ELF-1 (cell line): ENCODE measurements around the gene FYN.
"Not testable (repeated sequence)": the region's sequence is repeated elsewhere in the genome, so short reads cannot be mapped to it uniquely, and the experiment has no call there.

Source experiments
- DNase-seq: peaks from one replicate; pipeline ENCODE4 v3.0.0-alpha.2; 2016; ENCODE audit warnings: low read depth, low spot score

The FYN gene

GRCh38 chr6:111791415-111791814 lies 81.8 kb downstream of the FYN start:
- DNase-seq = no peak

DNA sequence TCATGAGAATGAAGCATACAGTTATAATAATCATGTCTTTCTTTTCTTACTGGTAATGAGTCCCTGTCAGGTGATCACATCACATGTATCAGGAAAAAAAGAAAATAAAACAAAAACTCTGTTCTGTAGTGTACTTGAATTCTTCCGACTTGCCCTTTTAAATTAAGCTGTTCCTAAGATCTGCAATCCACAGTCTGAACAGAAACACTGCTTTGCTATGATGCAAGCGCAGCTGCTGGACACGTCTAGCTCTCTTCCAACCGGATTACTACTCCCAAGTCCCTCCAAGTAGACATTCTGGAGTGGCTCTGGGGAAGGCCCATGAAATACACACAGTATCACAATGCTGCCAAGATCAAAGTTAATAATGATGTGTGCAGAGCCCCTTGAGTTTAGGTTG lies 83.7 kb downstream of the FYN start:
- no peak for DNase-seq

- DNase-seq = no peak
These were observed 84.6 kb downstream of the FYN start for GRCh38 chr6:111788379-111789276.

DNA sequence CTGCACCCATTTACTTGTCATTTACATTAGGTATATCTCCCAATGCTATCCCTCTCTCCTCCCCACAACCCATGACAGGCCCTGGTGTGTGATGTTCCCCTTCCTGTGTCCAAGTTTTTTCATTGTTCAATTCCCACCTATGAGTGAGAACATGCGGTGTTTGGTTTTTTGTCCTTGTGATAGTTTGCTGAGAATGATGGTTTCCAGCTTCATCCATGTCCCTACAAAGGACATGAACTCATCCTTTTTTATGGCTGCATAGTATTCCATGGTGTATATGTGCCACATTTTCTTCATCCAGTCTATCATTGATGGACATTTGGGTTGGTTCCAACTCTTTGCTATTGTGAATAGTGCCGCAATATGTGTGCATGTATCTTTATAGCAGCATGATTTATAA lies 87.1 kb downstream of the FYN start:
- not testable (repeated sequence) for DNase-seq

GRCh38 chr6:111784433-111784832 lies 88.8 kb downstream of the FYN start:
- DNase-seq = no peak

GRCh38 chr6:111782887-111783466 lies 90.3 kb downstream of the FYN start:
- no peak for DNase-seq

- peak; percentile 22 for DNase-seq
These were observed 91.0 kb downstream of the FYN start for GRCh38 chr6:111782192-111782809.

DNA sequence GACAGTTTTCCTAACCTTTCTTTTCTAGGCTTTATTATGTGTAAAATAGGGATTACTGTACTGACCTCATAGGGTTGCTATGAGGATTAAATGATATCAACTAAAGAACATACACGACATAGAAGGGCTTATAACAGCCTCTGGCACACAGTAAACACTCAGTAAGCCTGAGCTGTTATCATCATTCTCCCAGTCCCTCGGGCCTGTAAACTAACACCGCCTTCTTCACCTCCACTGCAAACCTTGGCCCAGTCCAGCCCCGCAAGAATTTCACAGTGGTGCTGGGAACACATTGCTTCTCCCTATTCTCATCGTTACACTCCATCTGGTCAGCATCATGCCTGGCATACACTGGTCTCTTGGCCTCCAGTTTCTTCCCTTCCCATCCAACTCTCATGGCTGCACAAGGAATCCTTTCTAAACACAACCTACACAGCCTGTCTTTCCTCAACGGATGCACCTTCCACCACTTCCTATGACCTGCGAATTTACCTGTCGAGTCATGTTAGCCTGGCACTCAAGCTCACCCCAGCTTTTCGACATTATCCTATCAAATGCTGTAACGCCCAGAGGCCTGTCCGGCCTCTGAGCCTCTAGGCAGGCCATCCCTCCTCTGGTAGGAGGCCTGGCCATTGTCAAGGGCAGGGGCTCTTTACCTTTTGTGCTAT lies 92.1 kb downstream of the FYN start:
- DNase-seq = peak; percentile 76

- no peak for DNase-seq
These were observed 92.9 kb downstream of the FYN start for GRCh38 chr6:111780393-111780792.

- DNase-seq = no peak
These were observed 93.6 kb downstream of the FYN start for GRCh38 chr6:111779660-111780059.

DNA sequence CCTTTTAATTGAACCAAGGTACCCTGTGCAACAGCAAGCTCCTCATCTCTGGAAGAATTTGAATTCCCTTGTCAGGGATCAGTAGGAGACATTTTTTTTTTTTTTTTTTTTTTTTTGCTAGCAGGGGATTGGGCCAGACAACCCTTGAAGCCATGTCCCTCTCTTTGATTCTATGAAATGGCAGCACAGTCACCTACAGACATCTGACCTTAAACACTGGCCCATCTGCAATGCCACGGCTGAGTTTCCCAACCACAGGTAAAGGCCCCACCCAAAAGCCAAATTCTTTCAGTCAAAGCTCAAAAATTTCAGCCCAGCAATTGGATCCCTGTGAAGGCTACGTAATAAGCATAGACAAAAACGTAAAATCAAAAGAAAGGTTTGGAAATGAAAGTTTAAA lies 94.2 kb downstream of the FYN start:
- no peak for DNase-seq

GRCh38 chr6:111777357-111777756 lies 95.9 kb downstream of the FYN start:
- no peak for DNase-seq

- DNase-seq = no peak
These were observed 96.7 kb downstream of the FYN start for GRCh38 chr6:111776236-111777221.

DNA sequence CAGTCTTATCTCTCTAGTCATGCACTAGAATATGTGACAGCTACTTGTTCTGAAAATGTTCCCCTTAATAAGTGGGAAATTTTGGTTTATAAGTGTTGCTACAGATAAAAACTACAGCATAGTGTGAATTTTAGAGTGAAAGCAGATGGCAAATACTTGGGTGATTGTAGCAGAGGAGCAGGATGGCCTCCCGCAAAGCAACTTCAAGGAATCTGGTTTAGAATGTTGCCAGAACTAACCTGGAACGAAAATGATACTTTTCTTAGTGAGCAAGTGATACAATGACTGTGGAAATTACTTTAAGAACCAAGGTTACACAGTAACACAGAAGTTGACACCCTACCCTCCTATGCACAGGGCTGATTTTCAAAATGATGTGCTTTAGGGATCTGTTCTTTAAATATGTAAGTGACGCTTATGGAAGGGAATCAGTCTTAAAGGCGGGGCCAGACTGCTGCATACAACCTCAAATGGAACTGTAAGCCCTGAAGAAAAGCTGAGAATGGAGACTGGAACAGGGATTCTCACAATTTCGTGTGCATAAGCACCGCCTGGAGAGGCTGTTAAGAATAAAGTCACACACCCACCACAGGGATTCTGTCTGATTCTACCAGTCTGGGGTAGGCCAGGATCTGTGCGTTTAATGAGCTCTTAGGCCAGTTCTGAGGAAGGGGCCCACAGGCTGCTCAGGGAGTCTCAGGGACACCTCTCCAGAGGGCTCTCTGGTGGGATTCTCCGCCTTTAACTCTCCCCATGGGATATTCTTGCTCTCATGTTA lies 97.9 kb downstream of the FYN start:
- no peak for DNase-seq

DNA sequence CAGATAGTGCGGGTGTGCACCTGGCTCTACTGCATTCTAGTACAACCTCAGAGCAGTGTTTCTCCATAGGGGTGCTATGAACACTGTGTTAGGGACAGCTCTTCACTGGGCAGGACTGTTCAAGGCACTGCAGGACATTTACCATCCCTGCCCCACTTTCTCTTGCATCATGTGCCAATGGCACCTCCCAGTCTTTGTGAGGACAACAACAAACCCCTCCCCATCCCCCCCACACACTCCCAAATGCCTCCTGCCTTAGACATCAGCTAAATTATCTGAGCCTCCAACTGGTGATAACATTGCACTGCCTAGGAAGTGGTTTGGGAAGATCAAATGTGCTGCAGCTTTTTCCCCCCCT lies 98.9 kb downstream of the FYN start:
- no peak for DNase-seq

GRCh38 chr6:111773501-111774345 lies 99.5 kb downstream of the FYN start:
- no peak for DNase-seq

GRCh38 chr6:111772381-111772780 lies 100.9 kb downstream of the FYN start:
- no peak for DNase-seq

DNA sequence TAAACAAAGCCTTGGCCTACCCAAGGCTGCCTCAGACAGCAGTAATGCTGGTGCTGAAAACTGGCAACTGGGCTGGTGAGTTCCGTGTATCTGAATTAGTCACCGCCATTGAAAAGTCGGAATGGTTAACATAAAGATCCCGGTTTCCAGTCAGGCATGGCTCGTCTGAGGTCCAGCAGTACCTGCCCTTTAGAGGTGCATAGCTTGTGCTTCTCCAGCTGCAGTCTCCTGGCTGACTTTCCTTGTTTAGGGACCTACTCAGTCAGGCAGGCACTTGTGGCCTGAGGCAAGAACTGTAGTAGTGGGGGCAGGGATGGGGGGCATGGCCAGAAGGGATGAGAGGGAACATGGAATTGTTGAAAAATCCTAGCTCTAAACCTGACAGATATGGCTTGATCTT lies 101.6 kb downstream of the FYN start:
- peak; percentile 58 for DNase-seq

- no peak for DNase-seq
These were observed 102.2 kb downstream of the FYN start for GRCh38 chr6:111771094-111771432.
